CD4-positive, alpha-beta T cell treated with Interleukin-4 for 1 hour (primary cell): ENCODE measurements around the gene UBE2I.
A peak's percentile ranks its signal among the peaks of the same experiment; 100 is the strongest.
"Not testable (repeated sequence)": the region's sequence is repeated elsewhere in the genome, so short reads cannot be mapped to it uniquely, and the experiment has no call there.

ENCODE experiments used
- DNase-seq, 2 donors: peaks; one replicate each; pipeline ENCODE4 v3.0.0-alpha.2; 2020 to 2022

Gene UBE2I

DNA sequence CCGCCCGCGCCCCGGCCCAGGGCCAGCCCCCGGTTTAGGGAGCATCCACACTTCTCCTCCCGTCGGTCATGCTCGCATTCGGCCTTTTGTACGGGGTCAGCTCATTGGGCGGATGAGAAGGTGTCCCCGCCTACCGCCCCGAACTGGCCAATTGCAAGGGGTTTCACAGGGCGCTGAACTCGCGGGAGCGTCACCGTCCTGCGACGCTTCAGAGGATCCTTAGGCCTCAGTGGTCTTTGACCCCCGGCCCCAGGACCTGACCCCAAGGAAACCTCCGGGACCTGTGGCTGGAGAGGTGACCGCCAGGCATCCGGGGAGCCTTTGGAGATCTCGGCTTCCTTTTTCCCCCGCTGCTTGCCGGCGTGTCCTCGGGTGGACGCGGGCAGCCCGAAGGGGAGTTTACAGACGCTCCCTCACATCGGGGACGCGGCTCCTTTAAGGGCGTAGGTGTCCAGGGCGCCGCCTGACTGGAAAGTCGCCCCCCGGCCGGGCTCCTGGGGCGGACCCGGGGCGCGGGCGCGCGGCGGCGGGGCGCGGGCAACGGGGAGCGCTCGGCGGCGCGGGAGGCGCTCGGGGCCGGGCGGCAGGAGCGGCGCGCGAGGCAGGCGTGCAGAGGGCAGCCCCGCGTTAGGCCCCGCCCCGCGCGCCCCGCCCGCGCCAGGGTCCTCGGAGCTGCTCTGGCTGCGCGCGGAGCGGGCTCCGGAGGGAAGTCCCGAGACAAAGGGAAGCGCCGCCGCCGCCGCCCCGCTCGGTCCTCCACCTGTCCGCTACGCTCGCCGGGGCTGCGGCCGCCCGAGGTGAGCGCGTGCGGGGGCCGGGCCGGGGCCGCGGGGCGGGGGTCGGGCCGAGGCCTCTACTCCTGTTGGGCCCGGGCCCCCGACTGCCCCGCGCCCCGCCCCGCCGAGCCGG lies at the start of gene UBE2I:
Gene UBE2I (plus strand): TSS at position 660 of the 909 bp plus-strand sequence. CDS start 4,395 bp downstream, outside the sequence.
- DNase-seq, result peak; percentile 97 to 100

GRCh38 chr16:1259760-1260068 lies 49.7 kb upstream of the UBE2I start:
- DNase-seq, result no peak

DNA sequence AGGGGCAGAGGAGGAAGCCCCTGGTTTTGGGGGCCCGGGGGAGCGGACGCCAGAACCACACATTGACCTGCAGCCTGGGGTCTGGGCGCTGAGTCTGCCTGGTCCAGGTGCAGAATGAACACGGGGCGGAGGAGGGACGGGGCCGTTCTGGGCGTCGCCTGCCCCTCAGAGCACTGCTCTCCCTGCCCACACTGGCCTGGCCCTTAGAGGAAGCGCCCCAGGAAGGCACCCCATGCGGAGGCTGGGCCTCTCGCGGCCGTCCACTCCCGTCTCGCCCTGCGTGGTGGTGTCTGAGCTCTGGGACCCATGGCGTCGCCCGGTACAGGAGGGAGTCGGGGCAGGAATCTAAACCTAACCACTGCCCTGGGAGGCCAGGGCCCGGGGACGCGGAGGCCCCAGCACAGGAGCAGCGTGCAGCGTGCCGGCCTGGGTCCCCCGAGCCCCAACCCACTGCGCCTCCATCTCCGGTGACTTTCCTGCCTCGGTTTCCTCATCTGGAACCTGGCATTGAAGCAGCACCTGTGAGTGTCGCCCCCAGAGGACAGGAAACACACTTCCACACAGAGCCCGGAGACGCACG lies 49.2 kb upstream of the UBE2I start:
- no peak for DNase-seq

DNA sequence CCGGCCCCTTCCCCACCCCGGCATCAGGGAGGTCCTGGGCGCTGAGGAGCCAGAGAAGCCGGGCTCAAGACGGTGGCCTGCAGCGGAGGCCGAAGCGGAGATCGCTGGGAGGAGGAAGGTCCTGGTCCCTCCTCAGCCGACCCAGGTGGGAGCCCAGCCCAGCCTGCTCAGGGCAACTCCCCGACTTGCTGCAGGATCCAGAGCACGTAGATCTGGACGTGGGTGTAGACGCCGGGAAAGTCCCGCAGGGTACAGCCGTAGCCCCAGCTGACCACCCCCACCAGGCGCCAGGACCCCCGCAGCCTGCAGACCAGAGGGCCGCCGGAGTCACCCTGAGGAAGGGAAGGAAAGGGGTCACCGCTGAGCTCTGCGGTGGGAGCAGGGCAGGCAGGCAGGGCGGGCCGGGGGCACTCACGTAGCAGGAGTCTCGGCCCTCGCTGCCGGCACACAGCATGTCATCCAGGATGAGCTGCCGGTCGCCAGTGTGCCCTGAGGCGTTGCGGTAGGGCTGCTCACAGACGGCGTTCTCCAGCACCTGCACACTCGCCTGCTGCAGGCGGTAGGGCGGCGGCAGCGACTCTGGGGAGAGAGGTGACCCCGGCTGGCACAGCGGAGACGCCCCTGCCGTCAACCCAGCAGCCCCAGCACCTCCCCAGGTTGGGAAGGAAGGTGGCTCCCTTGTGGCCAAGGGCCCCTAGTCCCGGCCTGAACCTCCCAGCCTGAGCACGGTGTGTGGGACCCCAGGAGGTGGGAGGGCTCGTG lies 48.1 kb upstream of the UBE2I start:
- no peak for DNase-seq

DNA sequence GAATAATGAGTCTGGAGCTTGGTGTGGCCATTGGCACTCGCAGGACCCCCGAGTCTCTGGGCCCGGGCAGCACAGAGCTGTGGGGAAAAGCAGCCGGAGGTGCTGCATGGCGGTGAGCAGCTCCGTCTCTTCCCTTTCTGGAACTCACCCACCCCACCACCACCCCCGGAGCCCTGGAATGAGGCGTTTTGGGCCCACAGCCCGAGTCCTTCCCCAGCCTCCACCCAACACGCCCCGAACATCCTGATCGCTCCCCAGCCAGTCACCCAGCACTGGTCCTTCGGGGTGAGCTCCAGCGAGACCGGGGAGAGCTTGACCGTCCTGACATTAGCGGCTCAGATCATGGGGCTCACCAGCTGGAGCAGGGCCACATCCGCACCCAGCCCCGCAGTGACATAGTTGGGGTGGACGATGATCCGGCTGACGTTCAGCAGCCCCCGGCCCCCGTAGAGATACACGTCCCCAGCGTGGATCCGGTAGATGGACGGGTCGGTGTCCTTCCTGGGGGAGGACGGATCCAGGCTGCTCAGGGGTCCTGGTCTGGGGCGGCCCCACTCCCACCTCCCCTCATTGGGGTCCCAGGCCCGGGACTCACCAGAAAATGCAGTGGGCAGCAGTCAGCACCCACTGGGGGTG lies 47.1 kb upstream of the UBE2I start:
- no peak for DNase-seq

DNA sequence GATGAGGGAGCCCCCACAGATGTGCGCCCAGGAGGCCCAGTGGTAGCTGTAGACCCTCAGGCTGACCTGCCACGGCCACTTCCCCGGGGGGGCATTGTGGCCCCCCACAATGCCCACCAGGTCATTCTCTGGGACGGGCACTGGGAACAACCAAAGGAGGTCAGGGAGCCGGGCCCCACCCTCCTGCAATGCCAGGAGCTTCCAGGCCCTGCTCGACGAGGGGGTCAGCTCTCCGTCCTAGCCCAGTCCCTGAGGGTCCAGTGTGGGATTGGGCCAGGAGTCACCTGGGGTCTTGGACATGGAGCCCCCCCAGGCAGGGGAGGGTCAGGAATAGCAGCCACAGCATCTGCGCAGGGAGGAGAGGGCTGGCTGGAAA lies 46.6 kb upstream of the UBE2I start:
- DNase-seq, result no peak

- DNase-seq, result no peak
Measured at GRCh38 chr16:1263591-1264344, 45.7 kb upstream of the UBE2I start.

GRCh38 chr16:1264345-1265089 lies 44.9 kb upstream of the UBE2I start:
- no peak for DNase-seq

GRCh38 chr16:1265090-1265630 lies 44.3 kb upstream of the UBE2I start:
- no peak for DNase-seq

- DNase-seq, result no peak
Measured at GRCh38 chr16:1265826-1266225, 43.6 kb upstream of the UBE2I start.

DNA sequence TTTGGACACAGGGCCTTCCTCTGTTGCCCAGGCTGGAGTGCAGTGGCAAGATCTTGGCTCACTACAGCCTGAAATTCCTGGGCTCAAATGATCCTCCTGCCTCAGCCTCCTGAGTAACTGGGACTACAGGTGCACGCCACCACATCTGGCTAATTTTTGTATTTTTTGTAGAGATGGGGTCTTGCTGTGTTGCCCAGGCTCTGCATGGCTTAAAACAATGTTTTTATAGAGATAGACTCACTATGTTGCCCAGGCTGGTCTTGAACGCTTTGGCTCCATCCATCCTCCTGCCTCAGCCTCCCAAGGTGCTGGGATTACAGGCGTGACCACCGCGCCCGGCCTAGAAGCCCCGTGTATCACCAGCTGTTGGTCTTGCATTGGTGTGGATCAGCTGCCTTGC lies 40.0 kb upstream of the UBE2I start:
- not testable (repeated sequence) for DNase-seq

DNA sequence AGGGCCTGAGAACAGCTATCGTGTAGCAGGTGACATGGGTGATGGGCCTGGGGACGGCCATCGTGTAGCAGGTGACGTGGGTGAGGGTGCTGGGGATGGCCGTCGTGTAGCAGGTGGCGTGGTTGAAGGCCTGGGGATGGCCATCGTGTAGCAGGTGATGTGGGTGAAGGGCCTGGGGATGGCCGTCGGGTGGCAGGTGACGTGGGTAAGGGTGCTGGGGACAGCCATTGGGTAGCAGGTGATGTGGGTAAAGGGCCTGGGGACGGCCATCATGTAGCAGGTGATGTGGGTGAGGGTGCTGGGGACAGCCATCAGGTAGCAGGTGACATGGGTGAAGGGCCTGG lies 38.1 kb upstream of the UBE2I start:
- DNase-seq, result no peak

GRCh38 chr16:1271724-1272413 lies 37.6 kb upstream of the UBE2I start:
- not testable (repeated sequence) for DNase-seq

DNA sequence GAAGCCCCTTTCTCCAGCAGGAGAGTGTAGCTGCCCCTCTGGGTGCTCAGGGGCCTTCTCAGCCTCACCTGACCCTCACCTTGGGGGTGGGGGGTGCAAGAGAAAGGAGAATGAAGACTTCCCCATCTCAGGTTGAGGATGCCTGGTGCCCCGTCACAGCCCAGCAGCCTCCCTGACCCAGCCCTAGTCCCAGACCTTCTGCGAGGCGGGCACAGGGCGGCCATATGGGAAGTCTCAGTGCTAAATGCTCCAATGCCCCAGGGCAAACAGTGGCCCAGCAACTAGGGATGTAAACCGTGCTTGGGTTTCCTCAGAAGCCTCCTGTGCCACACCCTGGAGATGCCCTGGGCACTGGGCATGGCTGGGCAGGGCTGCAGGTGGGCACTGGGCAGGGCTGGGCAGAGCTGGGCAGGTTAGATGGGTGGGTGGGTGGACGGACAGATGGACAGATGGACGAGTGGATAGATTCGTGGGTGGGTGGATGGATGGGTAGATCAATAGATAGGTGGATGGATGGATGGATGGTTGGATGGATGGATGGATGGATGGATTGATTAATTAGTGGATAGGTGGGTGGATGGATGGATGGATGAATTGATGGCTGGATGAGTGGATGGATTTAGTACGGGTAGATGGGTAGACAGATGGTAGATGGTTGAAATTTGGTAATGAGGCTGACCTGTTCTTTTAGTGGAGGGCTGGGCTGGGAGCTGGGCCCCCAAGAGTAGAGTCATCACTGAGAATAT lies 36.8 kb upstream of the UBE2I start:
- DNase-seq, result no peak

DNA sequence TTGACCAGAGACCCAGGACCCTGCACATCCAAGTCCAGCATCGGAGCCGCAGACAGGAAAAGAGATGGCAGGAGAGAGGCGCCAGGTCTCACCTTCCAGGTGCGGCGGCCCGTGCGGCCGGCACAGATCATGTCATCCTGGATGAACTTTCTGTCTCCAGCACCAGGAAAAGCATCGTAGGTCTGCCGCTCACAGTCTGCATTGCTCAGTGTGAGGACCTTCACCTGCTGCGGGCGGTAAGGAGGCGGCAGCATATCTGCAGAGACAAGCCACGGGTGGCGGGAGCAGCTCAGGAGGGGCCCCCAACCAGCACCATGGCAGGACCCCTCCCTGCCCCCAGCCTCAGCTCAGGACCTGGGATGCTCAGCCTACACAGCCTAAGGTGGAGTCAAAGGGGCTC lies 35.6 kb upstream of the UBE2I start:
- no peak for DNase-seq

GRCh38 chr16:1274767-1275166 lies 34.7 kb upstream of the UBE2I start:
- no peak for DNase-seq

- DNase-seq, result no peak
Measured at GRCh38 chr16:1275791-1276579, 33.5 kb upstream of the UBE2I start.

GRCh38 chr16:1276580-1276878 lies 32.9 kb upstream of the UBE2I start:
- no peak for DNase-seq

DNA sequence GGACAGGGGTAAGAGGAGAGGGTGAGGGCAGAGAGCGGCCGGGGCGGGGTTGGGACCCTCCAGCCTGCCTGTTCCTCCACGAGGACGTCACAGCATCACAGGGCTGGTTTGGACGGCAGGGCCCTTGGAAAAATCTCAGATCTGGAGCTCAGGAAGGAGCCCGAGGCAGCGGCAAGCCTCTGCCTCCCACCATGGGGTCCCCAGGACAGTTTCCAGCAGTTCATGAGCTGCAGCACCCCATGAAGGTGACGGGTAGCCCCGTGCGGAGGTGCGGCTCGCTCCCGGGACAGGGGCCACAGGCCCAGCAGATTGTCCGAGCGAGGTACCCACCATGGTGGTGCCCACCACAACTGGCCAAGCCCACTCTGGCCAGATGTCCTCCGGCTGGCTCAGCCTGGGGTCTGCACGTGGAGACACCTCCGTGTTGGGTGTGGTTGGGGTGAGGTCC lies 32.3 kb upstream of the UBE2I start:
- DNase-seq, result no peak
